ENCODE results near the gene PPARG. TPM values are rescaled to one million over a fixed set of nuclear protein-coding genes. Genes with fewer than 3 reads are reported as not detected.

The PPARG gene
- total and polyA plus RNA-seq, 8 donors: 7.9 to 85.2 (median 29.3) TPM

DNA sequence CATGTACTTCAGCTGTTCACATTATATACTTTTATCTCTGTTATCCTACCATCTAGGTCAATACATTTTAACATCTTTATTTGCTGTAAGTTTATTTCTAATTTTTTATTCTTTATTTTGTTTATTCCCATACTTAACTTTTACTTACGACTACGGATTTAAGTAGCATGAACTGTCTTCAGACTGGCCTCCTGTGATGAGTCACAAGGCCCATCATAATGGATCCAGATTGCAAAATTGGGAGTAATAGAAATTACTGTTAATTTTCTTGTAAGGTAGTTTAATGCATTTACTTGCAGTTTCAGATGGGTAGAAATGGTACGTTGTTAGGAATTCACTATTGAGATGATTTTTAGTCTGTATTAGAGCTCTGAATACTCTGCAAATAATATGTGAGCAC lies 45.9 kb downstream of the PPARG start:
- Histone ChIP-seq H3K4me3 (no peak overlapping the region), H3K36me3 (no peaks in the 10 kb centered on the region), H3K9me3 (no peaks in the 10 kb centered on the region), H3K27me3 (no peaks in the 10 kb centered on the region), H3K4me1 (no peaks in the 10 kb centered on the region), H3K27ac (no peak overlapping the region)
- no peak for DNase-seq
- intact Hi-C loops (cut with DNase I; ENCODE audit: low total_unique reads): no loop called here
- 81 to 96% (median 94%) methylated on average over 3 of the region's 3 CpGs for WGBS, 5 donors
- no peak for TF ChIP-seq EP300 (IDR thresholded peaks at IDR 0.05)
- TF ChIP-seq, protein P1, sequence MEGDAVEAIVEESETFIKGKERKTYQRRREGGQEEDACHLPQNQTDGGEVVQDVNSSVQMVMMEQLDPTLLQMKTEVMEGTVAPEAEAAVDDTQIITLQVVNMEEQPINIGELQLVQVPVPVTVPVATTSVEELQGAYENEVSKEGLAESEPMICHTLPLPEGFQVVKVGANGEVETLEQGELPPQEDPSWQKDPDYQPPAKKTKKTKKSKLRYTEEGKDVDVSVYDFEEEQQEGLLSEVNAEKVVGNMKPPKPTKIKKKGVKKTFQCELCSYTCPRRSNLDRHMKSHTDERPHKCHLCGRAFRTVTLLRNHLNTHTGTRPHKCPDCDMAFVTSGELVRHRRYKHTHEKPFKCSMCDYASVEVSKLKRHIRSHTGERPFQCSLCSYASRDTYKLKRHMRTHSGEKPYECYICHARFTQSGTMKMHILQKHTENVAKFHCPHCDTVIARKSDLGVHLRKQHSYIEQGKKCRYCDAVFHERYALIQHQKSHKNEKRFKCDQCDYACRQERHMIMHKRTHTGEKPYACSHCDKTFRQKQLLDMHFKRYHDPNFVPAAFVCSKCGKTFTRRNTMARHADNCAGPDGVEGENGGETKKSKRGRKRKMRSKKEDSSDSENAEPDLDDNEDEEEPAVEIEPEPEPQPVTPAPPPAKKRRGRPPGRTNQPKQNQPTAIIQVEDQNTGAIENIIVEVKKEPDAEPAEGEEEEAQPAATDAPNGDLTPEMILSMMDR (IDR thresholded peaks at IDR 0.05): no peak

DNA sequence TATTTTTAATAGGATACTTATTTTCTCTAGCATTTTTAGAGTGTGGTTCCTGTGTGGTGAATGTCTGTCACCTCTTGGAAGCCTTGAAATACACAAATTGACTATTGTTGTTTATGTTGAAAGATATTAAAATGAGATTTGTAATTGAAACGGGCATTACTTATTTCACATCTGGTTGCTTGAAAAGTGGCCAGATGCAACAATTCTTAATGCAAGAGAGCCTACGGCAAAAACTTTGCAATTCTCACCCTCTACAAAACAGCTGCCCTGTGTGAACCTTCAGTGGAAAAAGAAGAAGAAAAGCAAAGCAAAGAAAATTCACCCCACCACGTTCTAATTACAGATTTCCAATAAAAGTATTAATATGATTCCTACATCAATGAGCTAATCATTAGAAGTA lies 46.6 kb downstream of the PPARG start:
- H3K9me3 ChIP-seq: no peaks in the 10 kb centered on the region
- H3K27ac ChIP-seq: no peak overlapping the region
- H3K4me1 ChIP-seq: no peaks in the 10 kb centered on the region
- intact Hi-C loops (cut with DNase I; ENCODE audit: low total_unique reads): no loop called here
- no peak overlapping the region for H3K4me3 ChIP-seq
- WGBS, 5 donors: 72 to 82% (median 75%) methylated on average over 3 of the region's 3 CpGs
- TF ChIP-seq EP300 (IDR thresholded peaks at IDR 0.05) (no peak), POLR2A (IDR thresholded peaks at IDR 0.05) (no peak), POLR2AphosphoS5 (IDR thresholded peaks at IDR 0.05) (no peak)
- TF ChIP-seq, protein P1 (IDR thresholded peaks at IDR 0.05): no peak
- no peaks in the 10 kb centered on the region for H3K27me3 ChIP-seq
- no peak for DNase-seq
- H3K36me3 ChIP-seq: no peaks in the 10 kb centered on the region

DNA sequence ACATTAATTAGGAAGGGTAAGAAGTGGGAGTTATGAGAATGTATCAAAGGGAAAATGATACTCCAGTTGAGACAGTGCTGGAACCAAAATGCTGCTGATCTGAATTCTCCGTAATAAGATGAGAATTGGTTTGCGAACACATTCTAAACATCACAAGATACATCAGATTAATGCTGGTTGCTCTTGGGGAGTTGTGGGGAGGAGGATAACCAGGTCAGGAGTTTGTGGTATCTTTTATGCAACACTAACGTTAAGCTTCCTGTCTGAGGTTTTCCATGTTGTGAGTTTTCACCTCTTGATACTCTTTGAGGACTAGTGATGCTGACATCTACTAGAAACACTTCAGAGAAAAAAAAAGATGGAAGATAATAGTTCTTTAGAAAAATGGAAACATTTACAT lies 47.2 kb downstream of the PPARG start:
- no peak for DNase-seq
- Histone ChIP-seq H3K27ac (no peak overlapping the region), H3K36me3 (no peaks in the 10 kb centered on the region), H3K27me3 (no peaks in the 10 kb centered on the region), H3K4me1 (no peaks in the 10 kb centered on the region), H3K9me3 (no peaks in the 10 kb centered on the region), H3K4me3 (no peak overlapping the region)
- TF ChIP-seq, protein P1 (IDR thresholded peaks at IDR 0.05): no peak
- no peak for TF ChIP-seq POLR2A (IDR thresholded peaks at IDR 0.05)
- no peak for TF ChIP-seq POLR2AphosphoS5 (IDR thresholded peaks at IDR 0.05)
- TF ChIP-seq EP300 (IDR thresholded peaks at IDR 0.05): no peak
- intact Hi-C loops (cut with DNase I; ENCODE audit: low total_unique reads): no loop called here
- 70 to 80% (median 72%) methylated on average over 3 of the region's 3 CpGs for WGBS, 5 donors

DNA sequence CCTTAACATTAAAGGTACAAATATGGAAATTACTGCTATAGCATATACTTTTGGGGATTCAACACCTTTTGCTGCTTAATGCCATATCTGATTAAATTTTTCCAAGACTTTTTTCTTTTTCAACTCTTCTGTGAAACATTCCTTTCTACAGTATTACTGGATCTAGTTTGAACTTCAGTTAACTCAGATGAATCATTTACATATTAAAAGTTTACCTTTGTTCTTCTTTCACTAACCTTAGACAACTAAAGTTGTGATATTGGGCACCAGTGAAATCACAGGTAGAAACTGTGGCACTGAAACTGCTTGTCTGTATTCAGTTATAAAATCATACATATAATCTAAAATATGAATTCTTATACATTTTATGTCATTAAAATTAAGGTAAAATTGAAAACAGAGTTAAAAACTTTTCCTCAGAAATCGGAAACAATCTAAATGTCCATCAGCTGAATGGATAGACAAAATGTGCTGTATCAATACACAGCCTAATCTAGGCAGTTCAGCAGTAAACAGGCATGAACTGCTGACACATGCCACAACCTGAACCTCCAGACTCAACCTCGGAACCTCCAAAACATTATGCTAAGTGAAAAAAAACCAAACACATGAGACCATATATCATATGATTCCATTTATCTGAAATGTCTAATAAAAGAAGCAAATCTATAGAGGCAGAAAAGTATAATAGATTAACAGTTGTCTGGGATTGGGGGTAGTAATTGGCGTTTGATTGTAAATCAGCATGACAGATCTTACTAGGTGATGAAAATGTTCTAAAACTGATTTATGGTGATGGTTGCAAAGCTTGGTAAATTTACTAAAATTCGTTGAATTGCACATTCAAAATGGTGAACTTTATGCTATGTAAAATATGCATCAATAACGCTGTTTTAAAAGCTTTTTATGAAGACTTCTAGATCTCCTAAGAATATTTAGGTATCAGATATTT lies 50.0 kb downstream of the PPARG start:
- no peak for DNase-seq
- TF ChIP-seq POLR2AphosphoS5 (IDR thresholded peaks at IDR 0.05) (no peak), EP300 (IDR thresholded peaks at IDR 0.05) (no peak), POLR2A (IDR thresholded peaks at IDR 0.05) (no peak)
- TF ChIP-seq, protein P1 (IDR thresholded peaks at IDR 0.05): no peak
- intact Hi-C loops (cut with DNase I; ENCODE audit: low total_unique reads): no loop called here
- H3K4me3 ChIP-seq: no peak overlapping the region
- no peaks in the 10 kb centered on the region for H3K9me3 ChIP-seq
- H3K4me1 ChIP-seq: no peaks in the 10 kb centered on the region
- H3K36me3 ChIP-seq: no peaks in the 10 kb centered on the region
- no peaks in the 10 kb centered on the region for H3K27me3 ChIP-seq
- H3K27ac ChIP-seq: no peak overlapping the region
- 79 to 96% (median 95%) methylated on average over 5 of the region's 5 CpGs for WGBS, 5 donors

Data from stomach (tissue), 9 donors.